Esophagus squamous epithelium (tissue), 5 donors: ENCODE measurements around the gene CEMP1. TPM values are rescaled to one million over a fixed set of nuclear protein-coding genes. Genes with fewer than 3 reads are reported as not detected.
"Not testable (repeated sequence)": the region's sequence is repeated elsewhere in the genome, so short reads cannot be mapped to it uniquely, and the experiment has no call there.

Experiments used
- DNase-seq: peaks from one replicate; lab custom pipeline; 2025; lab: John Stamatoyannopoulos, UW
- H3K27ac ChIP-seq, 4 donors: fragments of 200-600 bp; sonication (generic); one replicate each; pipeline ENCODE4 v1.5.1; 2016 to 2019; ENCODE audit warnings: mild to moderate bottlenecking in 1 of 4
- H3K27me3 ChIP-seq, 4 donors: fragments of 200-600 bp; sonication (generic); 1 replicate in 3 of 4; 2 replicates in 1 of 4; pipeline versions ENCODE4 v1.5.1 to v1.6.0; 2017 to 2021; ENCODE audit warnings: antibody characterized with exemption in 1 of 4
- H3K36me3 ChIP-seq, 3 donors: fragments of 200-600 bp; sonication (generic); one replicate each; pipeline ENCODE4 v1.5.1; 2016 to 2019
- H3K4me1 ChIP-seq, 3 donors: fragments of 200-600 bp; sonication (generic); one replicate each; pipeline ENCODE4 v1.5.1; 2017 to 2019
- H3K4me3 ChIP-seq, 4 donors: fragments of 200-600 bp; sonication (generic); 1 replicate in 3 of 4; 2 replicates in 1 of 4; pipeline ENCODE4 v1.5.1; 2016 to 2019; ENCODE audit warnings: mild to moderate bottlenecking in 2 of 4, moderate library complexity in 1 of 4
- H3K9me3 ChIP-seq, 3 donors: fragments of 200-600 bp; sonication (generic); one replicate each; pipeline ENCODE4 v1.5.1; 2016 to 2019
- CTCF ChIP-seq, 6 experiments: fragments of 450-650 bp in 4 of 6; fragments of 200-600 bp in 2 of 6; sonication (generic) in 2 of 6; IDR thresholded peaks; one replicate each; pipeline ENCODE4 v1.5.1; 2016 to 2019; ENCODE audit warnings: antibody characterized with exemption in 6 of 6, mild to moderate bottlenecking in 4 of 6, moderate library complexity in 4 of 6
- WGBS, 2 donors: methylation state at CpG; one replicate each; pipeline ENCODE4 v1.1.5; 2018; 5-methylcytosine and 5-hydroxymethylcytosine counted together
- intact Hi-C: fragments of 100-400 bp; cut with DNase I; formaldehyde crosslinking; loops from one replicate; pipeline ENCODE4 v1.15.0; 2022
- total RNA-seq, 4 donors: library from RNA; depleted of rRNA; stranded (reverse); fragments of >200 nt; gene quantifications; one replicate each; pipeline ENCODE4 v1.1.0, GENCODE V29; 2016
- donor health status: DM: yes; HTN: yes; CAD: no.

The CEMP1 gene
- total RNA-seq, 4 donors from 2014 or later: 0.76 TPM; not detected in 3

- intact Hi-C loops: not testable (repeated sequence)
Observed at GRCh38 chr16:2560798-2561133, 29.6 kb upstream of the CEMP1 start.

DNA sequence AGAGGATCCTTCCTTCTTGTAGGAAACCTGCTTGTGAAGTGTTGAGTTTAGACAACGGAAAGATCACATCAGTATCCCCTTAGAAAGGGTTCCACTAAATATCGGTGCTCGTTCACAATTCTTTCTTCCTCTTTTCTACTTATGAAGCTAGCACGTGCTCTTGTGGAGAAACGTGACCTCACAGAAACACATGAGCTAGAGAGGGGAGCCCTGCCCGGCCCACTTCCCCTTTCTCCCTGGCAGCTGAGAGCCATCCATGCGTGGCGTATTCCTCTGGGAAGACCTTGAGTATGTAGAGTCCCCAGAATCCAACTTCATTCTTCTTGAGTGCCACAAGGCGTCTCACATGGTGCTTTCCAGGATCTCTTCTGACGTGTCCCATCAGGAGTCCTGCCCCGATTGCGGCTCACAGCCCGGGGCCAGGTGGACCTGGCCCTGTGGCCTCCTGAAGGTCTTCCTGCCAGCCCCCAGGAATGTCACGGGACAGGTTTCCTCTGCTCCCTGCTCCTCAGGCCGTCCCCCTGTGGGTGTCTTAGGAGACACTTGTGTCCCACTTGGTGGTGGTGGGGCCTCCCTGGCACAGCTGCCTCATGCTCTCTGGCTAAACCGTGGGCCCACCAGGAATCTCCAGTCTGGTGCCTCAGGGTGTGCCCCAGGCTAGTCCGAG lies 29.1 kb upstream of the CEMP1 start:
- H3K4me1 ChIP-seq, H3K36me3 ChIP-seq, DNase-seq, intact Hi-C loops, H3K27ac ChIP-seq, H3K9me3 ChIP-seq, H3K4me3 ChIP-seq, H3K27me3 ChIP-seq: not testable (repeated sequence)
- 71 to 75% methylated on average over 5 to 7 of the region's 17 CpGs for WGBS, 2 donors

More at GRCh38 chr16:2560798-2561133, 29.6 kb upstream of the CEMP1 start:
- not testable (repeated sequence) for H3K36me3 ChIP-seq, H3K27ac ChIP-seq, H3K4me3 ChIP-seq, H3K27me3 ChIP-seq, H3K4me1 ChIP-seq, DNase-seq, H3K9me3 ChIP-seq
- peak in 1 of 6 experiments; percentile 40 for TF ChIP-seq CTCF (IDR thresholded peaks at IDR 0.05)
- no CpG with 5 or more reads among the region's 4 CpGs for WGBS, 2 donors

- H3K4me1 ChIP-seq, H3K27ac ChIP-seq, intact Hi-C loops, H3K36me3 ChIP-seq, DNase-seq, H3K4me3 ChIP-seq, H3K27me3 ChIP-seq, H3K9me3 ChIP-seq: not testable (repeated sequence)
- no CpG with 5 or more reads among the region's 15 CpGs for WGBS, 2 donors
Observed at GRCh38 chr16:2557150-2557549, 25.9 kb upstream of the CEMP1 start.

GRCh38 chr16:2554709-2555425 lies 23.7 kb upstream of the CEMP1 start:
- DNase-seq, H3K9me3 ChIP-seq, H3K4me3 ChIP-seq, intact Hi-C loops, H3K27ac ChIP-seq, H3K36me3 ChIP-seq, H3K4me1 ChIP-seq, H3K27me3 ChIP-seq: not testable (repeated sequence)
- no CpG with 5 or more reads among the region's 13 CpGs for WGBS, 2 donors

GRCh38 chr16:2551420-2551889 lies 20.2 kb upstream of the CEMP1 start:
- H3K4me1 ChIP-seq, H3K27me3 ChIP-seq, H3K27ac ChIP-seq, H3K4me3 ChIP-seq, H3K36me3 ChIP-seq, H3K9me3 ChIP-seq, intact Hi-C loops, DNase-seq: not testable (repeated sequence)
- TF ChIP-seq CTCF (IDR thresholded peaks at IDR 0.05): peak in 1 of 6 experiments; percentile 12
- 39 to 58% methylated on average over 11 to 16 of the region's 17 CpGs for WGBS, 2 donors

- peaks cover 0 to 15% (median 3%) of the 10 kb centered on the region in 3 donors for H3K4me1 ChIP-seq
- H3K27ac ChIP-seq, H3K4me3 ChIP-seq, H3K27me3 ChIP-seq, DNase-seq, intact Hi-C loops, H3K9me3 ChIP-seq, H3K36me3 ChIP-seq: not testable (repeated sequence)
- no CpG with 5 or more reads among the region's 14 CpGs for WGBS, 2 donors
Observed at GRCh38 chr16:2550283-2550878, 19.2 kb upstream of the CEMP1 start.

- H3K9me3 ChIP-seq, H3K27me3 ChIP-seq, intact Hi-C loops, H3K27ac ChIP-seq, DNase-seq, H3K4me3 ChIP-seq: not testable (repeated sequence)
- Histone ChIP-seq H3K4me1 (peaks cover 13 to 36% (median 28%) of the 10 kb centered on the region in 3 donors), H3K36me3 (peaks cover 0 to 33% (median 0%) of the 10 kb centered on the region in 3 donors)
- WGBS, 2 donors: 85 to 95% methylated on average over 9 to 14 of the region's 14 CpGs
Observed at GRCh38 chr16:2543771-2544170, 12.6 kb upstream of the CEMP1 start.

DNA sequence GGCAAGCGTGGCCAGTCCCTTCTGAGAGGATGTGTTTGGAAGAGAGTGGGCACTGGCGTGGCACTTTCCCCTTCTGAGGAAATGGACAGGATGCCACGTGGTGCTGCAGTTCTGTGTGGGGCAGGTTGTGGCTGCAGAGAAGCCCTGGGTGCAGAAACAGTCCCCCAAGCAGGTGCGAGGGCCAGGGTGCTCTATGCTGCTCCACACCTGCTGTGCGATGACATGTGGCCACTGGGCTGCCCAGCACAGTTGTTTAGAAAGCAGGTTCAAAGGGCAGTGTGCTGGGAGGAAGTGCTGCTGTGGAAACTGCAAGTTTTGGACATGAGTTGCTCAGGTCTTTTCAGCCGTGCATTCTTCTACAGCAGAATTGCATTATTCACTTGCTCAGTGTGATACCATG lies 10.2 kb upstream of the CEMP1 start:
- H3K27ac ChIP-seq, DNase-seq, H3K4me3 ChIP-seq, H3K27me3 ChIP-seq, intact Hi-C loops, H3K9me3 ChIP-seq: not testable (repeated sequence)
- peaks cover 16 to 47% (median 38%) of the 10 kb centered on the region in 3 donors for H3K4me1 ChIP-seq
- H3K36me3 ChIP-seq: peaks cover 0 to 33% (median 0%) of the 10 kb centered on the region in 3 donors
- WGBS, 2 donors: 30 to 71% methylated on average over 1 to 2 of the region's 6 CpGs

DNA sequence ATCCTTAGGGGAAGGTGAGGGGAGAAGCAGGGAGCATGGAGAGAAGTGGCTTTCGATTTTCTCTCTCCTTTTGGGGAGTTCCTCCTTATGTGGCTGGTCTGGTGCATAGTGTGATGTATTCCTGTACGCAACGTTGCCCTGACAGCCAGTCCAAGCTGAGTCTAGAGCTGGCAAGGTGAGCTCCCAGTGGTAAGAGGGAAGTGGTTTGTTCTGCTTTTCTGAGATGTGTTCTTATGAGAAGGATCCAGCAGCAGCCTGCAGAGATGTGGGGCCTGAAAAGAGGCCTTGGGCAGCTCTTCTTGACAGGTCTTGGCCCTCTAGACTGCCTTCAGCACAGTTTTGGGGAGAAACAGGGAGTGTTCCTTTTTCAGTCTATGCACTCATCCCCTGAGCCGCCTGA lies 9.7 kb upstream of the CEMP1 start:
- intact Hi-C loops, H3K4me3 ChIP-seq, DNase-seq, H3K27ac ChIP-seq, H3K27me3 ChIP-seq, H3K9me3 ChIP-seq: not testable (repeated sequence)
- WGBS, 2 donors: 60% methylated on average over 1 of the region's 4 CpGs; no CpG with 5 or more reads in 1 of the 2 donors
- Histone ChIP-seq H3K36me3 (peaks cover 0 to 30% (median 0%) of the 10 kb centered on the region in 3 donors), H3K4me1 (peaks cover 16 to 47% (median 43%) of the 10 kb centered on the region in 3 donors)
